DND-41 (cell line): ENCODE data around the gene RANBP9.

Experiments
- ATAC-seq: fragments of 200-7000 bp; cut with Tn5 transposase; 3 replicates; pipeline ENCODE4 v1.9.1; 2021; ENCODE audit warnings: low read depth; ENCODE audit not compliant: insufficient read depth
- DNase-seq: peaks from one replicate; pipeline ENCODE4 v3.0.0-alpha.2; 2020
- H2AFZ ChIP-seq: 2 replicates; pipeline ENCODE4 v1.6.0; 2012; ENCODE audit warnings: low read depth, low read length
- H3K27ac ChIP-seq: 2 replicates; pipeline ENCODE4 v1.5.1; 2012; ENCODE audit warnings: low read length, inconsistent platforms
- H3K27me3 ChIP-seq: fragments of 200-600 bp; sonication (generic); 2 replicates; pipeline ENCODE4 v1.6.0; 2012; ENCODE audit warnings: low read length, mild to moderate bottlenecking, inconsistent platforms; ENCODE audit not compliant: insufficient read depth, poor library complexity
- H3K36me3 ChIP-seq: 2 replicates; pipeline ENCODE4 v1.5.1; 2012; ENCODE audit warnings: low read length, inconsistent platforms; ENCODE audit not compliant: insufficient read depth
- H3K4me1 ChIP-seq: 2 replicates; pipeline ENCODE4 v1.5.1; 2012; ENCODE audit warnings: mild to moderate bottlenecking, low read length; ENCODE audit not compliant: insufficient read depth
- H3K4me2 ChIP-seq: 2 replicates; pipeline ENCODE4 v1.6.0; 2012; ENCODE audit warnings: mild to moderate bottlenecking, moderate library complexity, low read length, inconsistent platforms; ENCODE audit not compliant: insufficient read depth
- H3K4me3 ChIP-seq, 2 experiments: fragments of 200-600 bp in 1 of 2; shearing (Covaris generic) in 1 of 2; 2 replicates each; pipeline ENCODE4 v1.5.1; 2012 to 2016; ENCODE audit warnings: inconsistent platforms in 2 of 2, low read length in 2 of 2, mild to moderate bottlenecking in 2 of 2, low read depth in 1 of 2, moderate library complexity in 1 of 2
- H3K79me2 ChIP-seq: 2 replicates; pipeline ENCODE4 v1.6.0; 2012; ENCODE audit warnings: low read length, inconsistent platforms; ENCODE audit not compliant: insufficient read depth
- H3K9ac ChIP-seq: 2 replicates; pipeline ENCODE4 v1.6.0; 2012; ENCODE audit warnings: low read depth, mild to moderate bottlenecking, inconsistent platforms, low read length, moderate library complexity
- H3K9me3 ChIP-seq: 2 replicates; pipeline ENCODE4 v1.5.1; 2012; ENCODE audit warnings: low read length, moderate library complexity, mild to moderate bottlenecking, inconsistent platforms; ENCODE audit not compliant: insufficient read depth, severe bottlenecking
- H4K20me1 ChIP-seq: 2 replicates; pipeline ENCODE4 v1.6.0; 2012; ENCODE audit warnings: low read length; ENCODE audit not compliant: insufficient read depth
- EZH2 ChIP-seq: IDR thresholded peaks from 3 replicates; pipeline ENCODE4 v1.6.1; 2012; ENCODE audit warnings: borderline replicate concordance, low read depth, mild to moderate bottlenecking, moderate library complexity, low read length, inconsistent platforms; ENCODE audit not compliant: severe bottlenecking
- TF ChIP-seq, protein P1 (sequence below): IDR thresholded peaks from 2 replicates; pipeline ENCODE4 v1.5.1; 2012; ENCODE audit warnings: borderline replicate concordance, low read length, moderate library complexity, mild to moderate bottlenecking; ENCODE audit not compliant: poor library complexity, severe bottlenecking; ENCODE audit errors: extremely low read depth

RANBP9 gene

DNA sequence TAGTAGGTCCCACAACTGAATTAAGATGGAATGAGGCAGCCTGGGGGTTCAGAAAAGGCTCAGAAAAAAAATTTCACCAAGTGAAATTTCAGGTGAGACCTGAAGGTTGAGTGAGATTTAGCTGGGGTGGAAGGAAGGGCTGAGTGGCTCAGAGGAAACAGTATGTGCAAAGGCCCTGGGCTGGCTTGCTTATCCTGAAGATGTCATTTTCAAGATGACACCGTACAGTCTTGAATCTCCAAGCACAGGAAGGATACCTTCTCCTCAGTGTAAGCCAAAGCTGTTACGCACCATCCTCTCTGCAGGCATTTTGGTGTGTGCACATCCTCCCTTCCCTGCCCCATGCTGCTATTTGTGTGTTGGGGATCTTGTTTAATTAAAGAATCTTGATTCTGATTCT is 43.0 kb upstream of the RANBP9 start:
- Histone ChIP-seq H3K4me2 (no peak overlapping the region), H4K20me1 (no peaks in the 10 kb centered on the region)
- TF ChIP-seq EZH2: no peak
- TF ChIP-seq, protein P1, sequence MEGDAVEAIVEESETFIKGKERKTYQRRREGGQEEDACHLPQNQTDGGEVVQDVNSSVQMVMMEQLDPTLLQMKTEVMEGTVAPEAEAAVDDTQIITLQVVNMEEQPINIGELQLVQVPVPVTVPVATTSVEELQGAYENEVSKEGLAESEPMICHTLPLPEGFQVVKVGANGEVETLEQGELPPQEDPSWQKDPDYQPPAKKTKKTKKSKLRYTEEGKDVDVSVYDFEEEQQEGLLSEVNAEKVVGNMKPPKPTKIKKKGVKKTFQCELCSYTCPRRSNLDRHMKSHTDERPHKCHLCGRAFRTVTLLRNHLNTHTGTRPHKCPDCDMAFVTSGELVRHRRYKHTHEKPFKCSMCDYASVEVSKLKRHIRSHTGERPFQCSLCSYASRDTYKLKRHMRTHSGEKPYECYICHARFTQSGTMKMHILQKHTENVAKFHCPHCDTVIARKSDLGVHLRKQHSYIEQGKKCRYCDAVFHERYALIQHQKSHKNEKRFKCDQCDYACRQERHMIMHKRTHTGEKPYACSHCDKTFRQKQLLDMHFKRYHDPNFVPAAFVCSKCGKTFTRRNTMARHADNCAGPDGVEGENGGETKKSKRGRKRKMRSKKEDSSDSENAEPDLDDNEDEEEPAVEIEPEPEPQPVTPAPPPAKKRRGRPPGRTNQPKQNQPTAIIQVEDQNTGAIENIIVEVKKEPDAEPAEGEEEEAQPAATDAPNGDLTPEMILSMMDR: no peak

GRCh38 chr6:13743736-13744127 is 32.1 kb upstream of the RANBP9 start:
- no peak overlapping the region for H2AFZ ChIP-seq
- no peak for TF ChIP-seq EZH2
- TF ChIP-seq, protein P1: no peak

More for the DNA sequence above, 43.0 kb upstream of the RANBP9 start:
- Histone ChIP-seq H3K79me2 (no peaks in the 10 kb centered on the region), H3K36me3 (no peaks in the 10 kb centered on the region), H3K27ac (no peak overlapping the region), H3K4me1 (no peaks in the 10 kb centered on the region), H3K9ac (no peak overlapping the region), H3K9me3 (no peaks in the 10 kb centered on the region), H2AFZ (no peak overlapping the region), H3K4me3 (no peak overlapping the region), H3K27me3 (no peaks in the 10 kb centered on the region)
- ATAC-seq: no peak
- DNase-seq: no peak

DNA sequence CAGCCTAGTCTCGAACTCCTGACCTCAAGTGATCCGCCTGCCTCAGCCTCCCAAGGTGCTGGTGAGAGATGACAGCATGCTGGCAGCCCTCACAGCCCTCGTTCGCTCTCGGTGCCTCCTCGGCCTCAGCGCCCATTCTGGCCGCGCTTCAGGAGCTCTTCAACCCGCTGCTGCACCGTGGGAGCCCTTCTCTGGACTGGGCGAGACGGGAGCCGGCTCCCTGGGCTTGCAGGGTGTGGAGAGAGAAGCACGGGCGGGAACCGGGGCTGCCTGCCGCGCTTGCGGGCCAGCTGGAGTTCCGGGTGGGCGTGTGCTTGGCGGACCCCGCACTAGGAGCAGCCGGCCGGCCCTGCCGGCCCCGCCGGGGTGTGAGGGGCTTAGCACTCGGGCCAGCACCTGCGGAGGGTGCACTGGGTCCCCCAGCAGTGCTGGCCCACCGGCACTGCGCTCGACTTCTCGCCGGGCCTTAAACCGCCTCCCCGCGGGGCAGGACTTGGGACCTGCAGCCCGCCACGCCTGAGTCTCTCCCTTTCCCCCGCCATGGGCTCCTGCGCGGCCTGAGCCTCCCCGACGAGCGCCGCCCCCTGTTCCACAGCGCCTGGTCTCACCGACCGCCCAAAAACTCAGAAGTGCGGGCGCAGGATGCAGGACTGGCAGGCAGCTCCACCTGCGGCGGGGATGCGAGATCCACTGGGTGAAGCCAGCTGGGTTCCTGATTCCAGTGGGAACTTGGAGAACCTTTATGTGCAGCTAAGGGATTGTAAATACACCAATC is 31.5 kb upstream of the RANBP9 start:
- Histone ChIP-seq H2AFZ (no peak overlapping the region), H3K4me1 (no peaks in the 10 kb centered on the region), H3K9ac (no peak overlapping the region), H3K27ac (no peak overlapping the region), H3K27me3 (no peaks in the 10 kb centered on the region), H3K4me2 (no peak overlapping the region), H3K36me3 (no peaks in the 10 kb centered on the region), H3K4me3 (no peak overlapping the region), H3K79me2 (no peaks in the 10 kb centered on the region), H3K9me3 (no peaks in the 10 kb centered on the region), H4K20me1 (no peaks in the 10 kb centered on the region)
- no peak for DNase-seq
- TF ChIP-seq EZH2: no peak
- TF ChIP-seq, protein P1: no peak
- no peak for ATAC-seq

More at GRCh38 chr6:13743736-13744127, 32.1 kb upstream of the RANBP9 start:
- Histone ChIP-seq H3K27ac (no peak overlapping the region), H3K4me1 (no peaks in the 10 kb centered on the region), H3K4me2 (no peak overlapping the region), H3K36me3 (no peaks in the 10 kb centered on the region), H3K27me3 (no peaks in the 10 kb centered on the region), H3K9ac (no peak overlapping the region), H4K20me1 (no peaks in the 10 kb centered on the region), H3K79me2 (no peaks in the 10 kb centered on the region), H3K9me3 (no peaks in the 10 kb centered on the region), H3K4me3 (no peak overlapping the region)
- DNase-seq (no peak), ATAC-seq (no peak)
